GM18867 (cell line): ENCODE data around the gene C3orf49.

ENCODE experiments used
- ATAC-seq: cut with Tn5 transposase; IDR thresholded peaks from one replicate; pipeline ENCODE4 v1.9.1; 2021; ENCODE audit warnings: mild to moderate bottlenecking, moderate library complexity; ENCODE audit not compliant: unreplicated experiment

C3orf49 gene

GRCh38 chr3:63849175-63849574 is 30.1 kb downstream of the C3orf49 start:
- no peak for ATAC-seq

DNA sequence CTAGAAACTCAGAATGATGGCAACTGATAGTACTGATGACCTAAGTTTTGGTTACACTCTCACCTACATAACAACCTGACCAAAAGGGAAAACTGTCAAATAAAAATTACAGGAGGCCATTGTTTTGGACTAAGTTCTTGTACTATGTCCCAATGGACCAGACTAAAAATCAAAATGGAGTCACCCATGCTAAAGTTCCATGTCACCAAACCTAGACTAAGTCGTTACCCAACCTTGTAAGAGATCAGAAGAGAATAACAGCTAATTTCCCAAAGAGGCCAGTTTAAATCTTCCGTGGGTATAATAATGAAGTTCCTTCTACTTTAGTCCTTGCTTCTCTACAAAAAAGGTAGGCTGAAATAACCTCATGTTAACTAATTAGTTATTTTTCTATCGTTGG is 32.2 kb downstream of the C3orf49 start:
- ATAC-seq: no peak

DNA sequence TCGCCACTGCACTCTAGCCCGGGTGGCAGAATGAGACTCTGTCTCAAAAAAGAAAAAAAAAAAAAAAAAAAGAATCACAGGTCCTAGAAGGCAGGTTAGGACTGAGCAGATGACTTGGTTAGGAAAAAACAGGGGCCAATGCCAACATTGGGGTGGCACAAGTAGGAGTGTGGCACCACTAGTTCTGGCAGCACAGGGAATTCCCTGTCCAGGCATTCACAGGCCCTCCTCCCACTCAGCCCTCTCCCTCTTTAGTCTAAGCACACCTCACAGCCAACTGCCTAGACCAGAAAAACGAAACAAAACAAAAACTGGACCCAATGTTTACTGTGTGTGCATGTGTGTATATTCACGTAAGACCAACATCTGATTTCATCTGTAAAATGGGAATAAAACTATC is 34.0 kb downstream of the C3orf49 start:
- ATAC-seq: no peak

DNA sequence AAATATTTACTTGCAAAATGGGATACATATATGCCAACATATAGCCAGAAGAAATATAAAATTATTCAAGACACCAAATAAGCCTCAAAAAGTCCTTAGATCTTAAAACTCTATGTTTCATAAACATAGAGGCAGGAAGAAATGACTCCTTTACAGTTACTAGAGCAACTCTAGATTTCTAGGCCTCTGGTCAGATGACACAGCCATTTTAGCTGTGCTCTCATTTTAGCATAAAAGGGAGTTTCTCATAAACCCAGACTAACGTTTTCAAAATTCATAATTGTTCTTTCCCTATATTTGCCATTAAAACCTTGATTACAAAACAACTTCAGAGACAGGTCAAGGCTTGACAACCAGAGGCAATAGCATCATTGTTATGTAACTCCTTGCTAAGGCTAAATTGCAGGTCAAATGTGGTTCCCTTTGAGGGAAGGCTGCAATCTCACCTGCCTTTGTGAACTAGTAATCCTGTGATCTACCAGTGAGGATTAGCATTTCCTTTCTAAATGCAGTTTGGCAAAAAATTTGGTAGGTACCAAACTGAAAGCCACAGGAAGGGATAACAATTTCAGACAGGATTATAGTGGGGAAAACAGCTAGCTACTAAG is 36.3 kb downstream of the C3orf49 start:
- ATAC-seq: no peak

DNA sequence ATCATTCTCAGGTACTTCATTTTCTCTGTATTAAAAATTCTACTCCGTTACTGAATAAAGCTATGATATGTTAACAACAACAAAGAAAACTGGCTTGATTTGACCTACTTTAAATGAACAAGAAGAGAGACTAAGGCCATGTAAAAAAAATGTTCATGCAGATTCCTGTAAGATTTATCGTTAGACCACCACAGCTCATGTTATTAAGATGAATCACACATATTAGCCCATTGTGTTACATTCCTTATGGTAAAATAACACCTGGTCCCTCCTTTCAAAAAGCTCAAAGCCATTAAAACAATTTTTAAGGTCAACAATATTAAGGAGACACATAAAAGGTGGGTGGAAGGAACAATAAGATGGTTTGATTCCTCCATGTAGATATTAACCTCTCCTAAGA is 38.2 kb downstream of the C3orf49 start:
- no peak for ATAC-seq

DNA sequence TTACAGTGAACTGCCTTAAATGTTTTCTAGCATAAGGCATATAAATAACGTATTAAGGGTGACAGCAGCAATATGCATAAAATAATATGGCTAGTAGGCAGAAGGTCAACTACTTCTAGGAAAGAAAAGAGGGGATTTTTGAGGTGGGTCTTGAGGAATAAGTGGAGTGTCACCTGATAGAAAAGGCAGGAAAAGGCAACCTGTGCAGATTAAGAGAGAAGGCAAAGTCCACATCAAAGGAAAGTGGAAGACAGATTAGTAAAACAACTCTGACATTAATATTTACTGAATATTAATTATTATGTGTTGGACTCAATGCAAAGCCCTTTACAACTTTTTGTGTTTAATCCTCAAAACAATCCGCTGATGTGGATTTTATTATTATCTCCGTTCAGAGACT is 41.7 kb downstream of the C3orf49 start:
- ATAC-seq: no peak

GRCh38 chr3:63861306-63861705 is 42.2 kb downstream of the C3orf49 start:
- ATAC-seq: no peak

GRCh38 chr3:63862804-63863149 is 43.7 kb downstream of the C3orf49 start:
- ATAC-seq: no peak

DNA sequence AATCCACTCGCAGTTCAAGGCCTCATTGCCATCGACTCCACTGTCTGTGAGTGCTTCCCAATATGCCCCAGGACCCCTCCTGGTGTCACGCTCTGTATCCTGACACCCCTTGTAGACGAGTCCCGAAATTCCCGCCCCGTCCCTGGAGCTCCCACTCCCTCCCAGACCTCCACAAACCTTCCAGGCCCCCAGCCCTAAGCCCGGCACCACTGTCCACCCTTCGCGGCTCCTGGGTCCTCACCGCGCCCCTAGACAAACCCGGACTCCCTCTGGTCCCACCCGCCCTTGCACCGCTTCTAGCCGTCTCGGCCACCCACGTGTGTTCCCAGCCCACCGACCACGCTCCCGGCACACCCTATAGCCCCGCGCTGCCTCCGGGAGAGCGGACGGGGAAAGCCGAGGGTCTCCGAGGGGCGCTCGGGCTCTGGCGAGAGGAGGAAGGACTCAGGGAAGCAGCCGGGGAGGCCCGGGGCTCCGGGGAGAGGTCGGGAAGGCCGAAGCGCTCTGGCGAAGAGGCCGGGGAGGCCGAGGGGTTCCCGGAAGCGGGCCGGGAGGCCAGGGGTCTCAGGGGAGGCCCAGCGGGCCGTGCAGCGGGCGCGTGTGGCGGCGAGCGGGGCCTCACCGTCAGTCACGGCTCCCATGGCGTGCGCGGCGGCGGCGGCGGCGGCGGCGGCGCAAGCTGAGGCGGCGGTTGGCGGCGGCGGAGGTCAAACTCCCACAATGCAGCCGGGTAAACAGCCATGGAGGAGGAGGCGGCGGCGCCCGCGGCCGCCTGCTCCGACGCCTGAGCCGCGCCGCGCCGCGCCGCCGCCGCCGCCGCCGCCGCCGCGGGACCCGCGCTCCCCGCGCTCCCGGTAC is 44.3 kb downstream of the C3orf49 start, which contains the start of the genes ATXN7 and THOC7:
Gene ATXN7, plus strand, starts transcription at position 718 of the 858 bp plus-strand sequence. CDS start 48,732 bp downstream, outside the sequence.
Gene THOC7, minus strand, starts transcription at position 656 of the 858 bp plus-strand sequence. Its CDS starts 15 bp downstream, at position 641.
- peak; percentile 80 for ATAC-seq

GRCh38 chr3:63864008-63864964 is 45.2 kb downstream of the C3orf49 start:
- ATAC-seq: peak; percentile 57

- no peak for ATAC-seq
Observed at GRCh38 chr3:63864965-63865327, 45.8 kb downstream of the C3orf49 start.

DNA sequence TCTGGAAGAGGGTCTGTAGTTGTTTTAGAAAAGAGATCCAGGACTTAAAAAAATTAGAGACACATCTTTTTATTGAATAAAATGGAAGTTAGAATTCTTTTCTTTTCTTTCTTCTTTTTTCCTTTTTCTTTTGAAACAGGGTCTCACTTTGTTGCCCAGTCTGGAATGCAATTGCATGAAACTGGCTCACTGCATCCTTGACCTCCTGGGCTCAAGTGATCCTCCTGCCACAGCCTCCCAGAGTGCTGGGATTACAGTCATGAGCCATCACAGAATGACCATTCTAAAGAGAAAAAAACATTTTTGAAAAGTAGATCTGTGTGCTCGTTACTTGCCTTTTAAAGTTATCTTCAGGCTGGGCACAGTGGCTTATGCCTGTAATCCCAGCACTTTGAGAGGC is 48.1 kb downstream of the C3orf49 start:
- no peak for ATAC-seq

DNA sequence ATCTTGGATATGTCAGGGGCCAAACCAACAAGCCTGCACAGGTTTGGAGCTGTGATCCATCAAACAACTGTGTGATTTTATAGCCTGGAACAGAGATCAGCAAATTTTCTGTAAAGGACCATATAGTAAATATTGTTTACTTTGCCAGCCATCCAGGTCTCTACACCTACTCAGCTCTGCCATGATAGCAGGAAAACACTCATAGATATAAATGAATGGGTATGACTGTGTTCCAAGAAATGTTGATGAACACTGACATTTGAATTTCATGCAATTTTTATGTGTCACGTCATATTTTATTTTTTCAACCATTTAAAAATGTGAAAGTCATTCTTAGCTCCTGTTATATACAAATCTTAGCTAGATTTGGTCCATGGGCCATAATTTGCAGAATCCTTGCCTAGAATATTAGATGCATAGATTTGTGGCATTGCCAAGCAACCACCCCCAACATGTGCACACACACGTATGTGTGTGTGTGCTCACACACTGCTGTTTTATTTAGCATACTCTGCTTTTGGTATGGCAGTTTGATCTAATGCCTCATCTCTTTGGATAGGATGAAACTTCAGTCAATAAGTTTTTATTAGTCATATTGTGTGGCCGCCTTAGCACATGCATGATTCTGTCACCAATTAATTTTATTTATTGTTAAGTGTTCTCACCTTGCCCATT is 51.0 kb downstream of the C3orf49 start:
- ATAC-seq: no peak

- ATAC-seq: no peak
Observed at GRCh38 chr3:63870615-63871005, 51.5 kb downstream of the C3orf49 start.

DNA sequence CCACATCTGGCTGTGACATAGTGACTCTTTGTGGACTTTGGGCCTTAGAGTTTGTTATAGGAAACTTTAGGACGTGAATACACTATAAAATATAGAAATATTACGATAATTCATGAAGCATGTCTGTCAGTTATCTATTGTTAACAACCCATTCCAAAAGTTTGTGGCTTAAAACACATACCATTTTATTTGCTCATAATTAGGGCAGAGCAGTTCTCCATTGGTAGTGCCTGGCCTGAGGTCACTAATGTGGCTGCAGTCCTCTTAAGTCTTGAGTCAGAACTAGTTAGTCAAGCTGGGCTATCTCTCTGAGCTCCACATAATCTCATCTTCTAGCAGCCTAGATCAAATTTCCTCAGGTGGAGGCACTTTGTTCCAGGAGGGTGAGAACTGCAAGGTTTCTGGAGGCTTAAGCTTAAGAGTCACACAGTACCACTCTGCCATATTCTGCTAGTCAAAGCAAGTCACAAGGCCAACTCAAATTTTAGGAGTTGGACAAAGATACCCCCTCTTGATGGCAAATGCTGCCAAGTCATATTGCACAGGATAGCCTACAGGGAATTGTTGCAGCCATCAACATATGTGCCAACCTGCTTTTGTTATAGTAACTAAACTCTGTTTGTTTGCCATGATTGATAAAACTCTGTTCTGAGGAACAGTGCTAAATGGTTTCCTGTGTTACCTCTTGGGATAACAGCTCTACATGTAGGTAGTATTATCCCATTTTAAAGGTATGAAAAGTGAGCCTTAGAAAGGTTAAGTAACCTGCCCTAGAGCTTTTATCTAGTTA is 53.2 kb downstream of the C3orf49 start:
- ATAC-seq: no peak

- ATAC-seq: peak; percentile 37
Observed at GRCh38 chr3:63874769-63875168, 55.7 kb downstream of the C3orf49 start.

GRCh38 chr3:63875510-63875909 is 56.4 kb downstream of the C3orf49 start:
- ATAC-seq: no peak

GRCh38 chr3:63876260-63876659 is 57.2 kb downstream of the C3orf49 start:
- ATAC-seq: no peak

GRCh38 chr3:63877737-63878393 is 58.8 kb downstream of the C3orf49 start:
- ATAC-seq: no peak
